IPS DF 6.9 (cell line): ENCODE measurements around the gene MACROD2.

Experiments used
- DNase-seq: peaks from one replicate; pipeline ENCODE4 v3.0.0-alpha.2; 2013; ENCODE audit warnings: low read depth, low spot score
- H3K27ac ChIP-seq: one replicate; pipeline ENCODE4 v1.5.1; 2013; ENCODE audit warnings: low read length, control low read depth
- H3K27me3 ChIP-seq: 2 replicates; pipeline ENCODE4 v1.6.1; 2013; ENCODE audit warnings: mild to moderate bottlenecking, low read length; ENCODE audit not compliant: control insufficient read depth, insufficient read depth
- H3K36me3 ChIP-seq: 2 replicates; pipeline ENCODE4 v1.6.1; 2013; ENCODE audit warnings: low read length; ENCODE audit not compliant: control insufficient read depth, insufficient read depth
- H3K4me1 ChIP-seq: 2 replicates; pipeline ENCODE4 v1.6.1; 2013; ENCODE audit warnings: low read length; ENCODE audit not compliant: control insufficient read depth, insufficient read depth
- H3K4me3 ChIP-seq: 2 replicates; pipeline ENCODE4 v1.5.1; 2013; ENCODE audit warnings: mild to moderate bottlenecking, low read length
- H3K9me3 ChIP-seq: 2 replicates; pipeline ENCODE4 v1.6.1; 2013; ENCODE audit warnings: low read length, inconsistent platforms; ENCODE audit not compliant: control insufficient read depth, insufficient read depth
- WGBS: extraction: QIAGEN DNeasy Blood & Tissue Kit; methylation state at CpG from one replicate; pipeline ENCODE4 v1.1.7; 2013; ENCODE audit warnings: mixed read lengths, missing lambda C conversion rate; ENCODE audit not compliant: insufficient read length, insufficient coverage; 5-methylcytosine and 5-hydroxymethylcytosine counted together

The MACROD2 gene

DNA sequence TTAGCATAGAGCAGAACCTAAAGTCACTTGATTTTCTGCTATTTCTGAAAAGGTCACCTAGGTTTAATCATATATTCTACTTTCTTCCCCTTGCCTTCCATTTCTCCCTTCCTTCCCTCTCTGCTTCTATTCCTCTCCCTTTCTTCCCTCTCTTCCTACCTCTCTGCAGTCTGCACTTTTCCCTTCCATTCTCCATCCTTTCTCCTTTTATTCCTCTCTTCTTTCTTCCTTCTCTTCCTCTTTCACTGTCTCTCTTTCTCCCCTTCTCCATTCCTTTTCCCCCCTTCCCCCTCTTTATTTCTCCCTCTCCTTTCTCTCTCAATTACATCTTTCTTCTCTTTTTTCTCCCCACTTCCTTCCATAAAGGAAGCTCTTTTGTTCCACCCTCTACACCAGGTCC, 1391.9 kb downstream of the MACROD2 start:
- no peak overlapping the region for H3K4me3 ChIP-seq
- H3K27ac ChIP-seq = no peak overlapping the region
- no peaks in the 10 kb centered on the region for H3K27me3 ChIP-seq
- no peaks in the 10 kb centered on the region for H3K4me1 ChIP-seq
- H3K9me3 ChIP-seq = no peaks in the 10 kb centered on the region
- no peaks in the 10 kb centered on the region for H3K36me3 ChIP-seq
- DNase-seq = no peak

DNA sequence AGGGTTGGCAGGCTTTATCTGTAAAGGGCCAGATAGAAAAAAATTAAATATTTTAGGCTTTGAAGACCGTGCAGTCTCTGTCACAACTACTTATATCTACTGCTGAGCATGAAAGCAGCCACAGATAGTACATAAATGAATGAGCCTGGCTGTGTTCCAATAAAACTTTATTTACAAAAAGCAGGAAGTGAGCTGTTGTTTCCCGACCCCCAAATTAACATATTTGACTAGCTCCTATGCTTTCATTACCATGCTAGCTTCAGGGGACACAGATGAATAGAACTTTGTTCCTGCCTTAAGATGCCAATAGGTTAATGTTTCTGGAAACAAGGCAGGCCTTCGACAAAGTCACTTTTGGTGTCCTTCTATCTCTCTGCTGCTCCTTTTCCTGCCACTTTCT, 1400.1 kb downstream of the MACROD2 start:
- H3K4me3 ChIP-seq = no peak overlapping the region
- WGBS = no CpG with 5 or more reads among the region's 3 CpGs
- no peaks in the 10 kb centered on the region; the same call in 1 of the 2 replicates for H3K4me1 ChIP-seq
- H3K36me3 ChIP-seq = no peaks in the 10 kb centered on the region
- no peak overlapping the region for H3K27ac ChIP-seq
- no peak for DNase-seq
- no peaks in the 10 kb centered on the region for H3K27me3 ChIP-seq
- no peaks in the 10 kb centered on the region for H3K9me3 ChIP-seq

DNA sequence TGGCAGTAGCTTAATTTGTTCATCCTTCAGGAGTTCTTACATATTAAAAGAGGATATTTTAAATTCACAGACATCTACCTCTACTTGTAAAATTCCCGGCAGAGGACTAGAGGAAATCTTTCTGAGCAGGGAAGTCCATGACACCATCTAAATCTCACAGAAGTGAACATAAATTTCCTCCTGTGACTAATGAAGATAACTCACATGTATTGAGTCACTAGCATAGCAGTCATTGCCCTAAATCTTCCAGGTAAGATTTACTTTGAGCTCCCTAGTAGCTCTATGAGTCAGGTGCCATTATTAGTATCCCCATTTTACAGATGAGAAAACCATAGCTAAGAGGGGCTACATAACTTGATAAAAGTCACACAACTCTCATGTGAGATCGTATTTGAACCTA, 1400.7 kb downstream of the MACROD2 start:
- no peak for DNase-seq
- H3K9me3 ChIP-seq = no peaks in the 10 kb centered on the region
- H3K27me3 ChIP-seq = no peaks in the 10 kb centered on the region
- no peaks in the 10 kb centered on the region for H3K36me3 ChIP-seq
- H3K4me3 ChIP-seq = no peak overlapping the region
- WGBS = no CpG with 5 or more reads among the region's 2 CpGs
- H3K4me1 ChIP-seq = no peaks in the 10 kb centered on the region; the same call in 1 of the 2 replicates
- no peak overlapping the region for H3K27ac ChIP-seq

DNA sequence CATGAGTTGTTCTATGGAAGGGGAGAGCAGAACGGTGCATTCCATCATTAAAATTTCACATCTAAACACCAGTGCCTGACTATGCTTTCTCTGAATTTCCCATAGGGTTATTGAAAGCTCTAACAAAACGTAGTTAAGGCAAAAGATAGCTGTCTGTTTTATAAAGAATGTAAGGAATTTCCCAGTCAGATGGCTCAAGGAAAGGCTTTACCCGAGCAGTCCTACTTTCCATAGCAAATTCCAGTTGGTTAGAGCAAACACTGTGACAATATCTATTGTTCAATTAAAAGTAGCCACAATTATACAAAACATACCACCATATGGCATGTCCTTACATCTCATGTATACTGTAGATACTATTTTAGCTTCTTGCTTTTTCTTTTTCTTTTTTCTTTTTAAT, 1401.6 kb downstream of the MACROD2 start:
- no CpG with 5 or more reads among the region's 3 CpGs for WGBS
- H3K4me3 ChIP-seq = no peak overlapping the region
- no peak overlapping the region for H3K27ac ChIP-seq
- H3K36me3 ChIP-seq = no peaks in the 10 kb centered on the region
- no peaks in the 10 kb centered on the region for H3K27me3 ChIP-seq
- no peak for DNase-seq
- no peaks in the 10 kb centered on the region for H3K9me3 ChIP-seq
- no peaks in the 10 kb centered on the region; the same call in 1 of the 2 replicates for H3K4me1 ChIP-seq

DNA sequence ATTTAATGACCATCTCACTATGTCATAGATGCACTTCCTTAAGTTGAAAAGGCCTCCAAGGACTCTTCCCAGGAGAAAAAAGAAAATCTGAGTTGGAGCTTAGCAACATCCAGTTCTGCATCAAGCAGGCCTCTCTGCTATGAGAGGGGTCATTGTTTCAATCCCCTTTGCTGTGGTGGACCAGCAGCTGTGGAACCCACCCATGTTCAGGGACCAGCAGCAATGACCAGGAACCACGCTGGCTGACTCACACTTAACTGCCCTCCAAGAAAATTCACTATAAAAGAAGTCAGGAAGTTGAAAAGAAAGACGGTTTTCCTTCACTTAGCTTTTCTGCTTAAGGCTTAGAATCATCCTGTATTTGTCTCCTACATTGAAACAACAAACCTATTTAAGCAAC, 1404.5 kb downstream of the MACROD2 start:
- no peaks in the 10 kb centered on the region; the same call in 1 of the 2 replicates for H3K4me1 ChIP-seq
- no peak overlapping the region for H3K27ac ChIP-seq
- H3K4me3 ChIP-seq = no peak overlapping the region
- no peaks in the 10 kb centered on the region for H3K36me3 ChIP-seq
- no peak for DNase-seq
- no peaks in the 10 kb centered on the region for H3K9me3 ChIP-seq
- WGBS = no CpG with 5 or more reads among the region's 2 CpGs
- H3K27me3 ChIP-seq = no peaks in the 10 kb centered on the region; the same call in 1 of the 2 replicates

DNA sequence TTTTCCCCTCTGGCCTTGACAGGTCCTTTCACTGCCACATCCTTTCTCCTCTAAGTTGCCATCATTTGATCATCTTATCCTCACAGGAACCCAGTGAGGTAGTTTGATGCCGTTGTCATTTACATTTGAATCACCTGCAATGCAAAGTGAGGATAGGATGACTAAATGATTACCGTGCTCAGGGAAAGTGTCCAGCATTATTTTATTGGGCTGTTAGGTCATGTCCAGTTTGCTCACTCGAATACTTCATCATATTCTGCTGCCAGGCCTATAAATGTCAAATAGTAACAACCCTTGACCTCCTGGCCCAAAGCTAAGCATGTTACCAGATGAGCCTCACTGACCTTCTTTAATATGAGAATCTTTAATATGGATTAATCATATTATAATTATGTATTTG, 1410.8 kb downstream of the MACROD2 start:
- Histone ChIP-seq H3K36me3 (no peaks in the 10 kb centered on the region), H3K9me3 (no peaks in the 10 kb centered on the region), H3K27me3 (no peaks in the 10 kb centered on the region; the same call in 1 of the 2 replicates), H3K27ac (no peak overlapping the region), H3K4me3 (no peak overlapping the region), H3K4me1 (peaks cover 2% of the 10 kb centered on the region; the same call in 1 of the 2 replicates)
- DNase-seq = no peak
- no CpG with 5 or more reads among the region's 3 CpGs for WGBS

DNA sequence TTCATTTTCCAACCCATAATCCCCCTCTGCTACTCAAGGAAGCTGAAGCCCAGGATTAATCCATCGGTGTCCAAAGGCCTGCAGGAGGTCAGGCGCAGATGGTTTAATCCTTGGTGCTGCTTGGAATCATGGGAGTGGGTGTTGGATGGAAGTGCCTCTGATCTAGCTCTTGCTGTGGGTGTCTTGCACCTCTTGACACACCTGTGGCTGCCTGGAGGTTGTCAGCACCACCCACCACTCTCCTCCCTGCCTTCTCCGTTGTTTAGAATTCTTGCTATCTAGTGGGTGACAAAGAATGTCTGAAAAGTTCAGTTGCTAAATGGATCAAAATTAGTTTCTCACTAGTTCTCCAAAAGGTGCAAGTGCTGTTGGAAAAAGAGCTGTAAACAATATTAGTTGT, 1416.5 kb downstream of the MACROD2 start:
- no peak overlapping the region for H3K27ac ChIP-seq
- H3K27me3 ChIP-seq = no peaks in the 10 kb centered on the region
- WGBS = no CpG with 5 or more reads among the region's 3 CpGs
- no peaks in the 10 kb centered on the region for H3K9me3 ChIP-seq
- H3K4me1 ChIP-seq = no peaks in the 10 kb centered on the region
- no peak for DNase-seq
- no peaks in the 10 kb centered on the region for H3K36me3 ChIP-seq
- no peak overlapping the region for H3K4me3 ChIP-seq

DNA sequence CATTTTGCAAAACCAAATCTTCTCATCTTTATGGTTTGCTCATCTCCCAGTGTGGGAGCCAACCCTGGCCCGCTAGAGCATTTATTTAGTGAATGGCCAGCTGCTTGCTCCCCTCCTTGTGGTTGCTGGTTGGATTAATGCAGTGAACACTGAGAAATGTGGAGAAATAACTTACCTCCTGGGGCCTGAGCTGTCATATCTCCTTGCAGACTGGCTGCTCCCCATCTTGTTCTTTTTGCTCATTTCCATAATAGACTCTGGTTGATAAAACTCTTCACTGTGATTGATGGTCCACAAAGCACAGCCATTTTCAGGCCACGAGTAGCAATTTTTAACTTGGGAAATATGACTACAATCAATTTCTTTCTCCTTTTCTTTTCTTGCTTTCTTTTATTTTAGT, 1420.6 kb downstream of the MACROD2 start:
- no CpG with 5 or more reads among the region's 2 CpGs for WGBS
- Histone ChIP-seq H3K4me1 (no peaks in the 10 kb centered on the region), H3K4me3 (no peak overlapping the region), H3K27ac (no peak overlapping the region), H3K36me3 (no peaks in the 10 kb centered on the region), H3K9me3 (no peaks in the 10 kb centered on the region), H3K27me3 (no peaks in the 10 kb centered on the region)
- no peak for DNase-seq

DNA sequence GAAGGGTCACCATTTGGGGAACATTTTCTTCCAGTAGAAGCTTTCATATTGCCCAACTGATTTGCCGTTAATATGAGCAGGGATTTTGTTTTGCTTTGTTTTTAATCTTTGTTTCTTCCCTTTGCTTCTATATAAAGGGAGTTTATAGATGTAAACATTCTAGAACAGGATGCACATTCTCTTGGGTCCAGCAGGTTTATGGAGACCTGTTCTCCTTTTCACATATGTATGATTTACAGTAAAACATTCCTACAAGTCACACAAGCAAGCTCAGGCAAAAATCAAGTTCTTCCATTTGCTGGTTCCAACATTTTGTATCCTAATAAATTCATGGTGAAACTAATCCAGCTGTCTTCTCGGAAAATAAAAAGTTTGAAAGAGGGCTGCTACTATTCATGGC, 1424.5 kb downstream of the MACROD2 start:
- DNase-seq = no peak
- no CpG with 5 or more reads among the region's 2 CpGs for WGBS
- Histone ChIP-seq H3K9me3 (no peaks in the 10 kb centered on the region), H3K4me3 (no peak overlapping the region), H3K27me3 (no peaks in the 10 kb centered on the region), H3K36me3 (no peaks in the 10 kb centered on the region), H3K4me1 (no peaks in the 10 kb centered on the region), H3K27ac (no peak overlapping the region)

DNA sequence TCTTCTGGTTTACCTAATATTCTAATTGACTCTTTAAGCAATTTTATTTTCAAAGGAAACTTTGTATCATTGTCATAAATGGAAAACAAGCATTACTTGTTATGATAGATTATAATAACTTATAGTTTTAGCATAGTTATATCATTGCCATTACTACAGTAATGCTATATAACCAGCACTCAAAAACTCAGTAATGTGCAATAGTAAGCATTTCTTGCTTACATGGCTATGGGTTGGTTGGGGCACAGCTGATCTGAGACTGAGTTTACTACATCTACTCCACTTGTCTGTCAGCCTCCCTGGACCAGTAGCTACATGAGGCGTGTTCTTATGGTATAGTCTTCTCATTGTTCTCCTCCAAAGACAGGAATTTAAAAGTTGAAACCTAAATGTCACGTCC, 1427.7 kb downstream of the MACROD2 start:
- H3K9me3 ChIP-seq = no peaks in the 10 kb centered on the region
- H3K27ac ChIP-seq = no peak overlapping the region
- DNase-seq = no peak
- no CpG with 5 or more reads among the region's 2 CpGs for WGBS
- no peaks in the 10 kb centered on the region for H3K4me1 ChIP-seq
- H3K27me3 ChIP-seq = no peaks in the 10 kb centered on the region
- no peak overlapping the region for H3K4me3 ChIP-seq
- H3K36me3 ChIP-seq = no peaks in the 10 kb centered on the region

DNA sequence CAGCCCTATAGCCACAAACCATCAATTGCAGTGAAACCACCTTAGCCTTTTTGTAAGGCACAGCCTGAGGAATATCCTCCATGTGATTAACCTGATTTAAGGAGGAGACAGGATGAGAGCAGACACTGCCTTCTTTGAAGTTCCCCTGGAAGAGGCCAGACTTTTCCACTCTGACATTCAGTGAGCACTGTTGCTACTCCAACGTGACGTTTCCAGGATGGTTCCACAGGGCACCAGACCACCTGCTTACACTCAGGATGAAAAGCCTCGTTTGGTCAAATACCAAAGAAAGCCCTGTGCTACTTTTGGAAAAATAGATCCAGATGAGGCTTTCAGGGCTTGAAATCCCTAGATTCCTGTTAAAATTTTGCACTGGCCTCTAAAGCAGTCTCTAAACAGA, 1444.2 kb downstream of the MACROD2 start:
- Histone ChIP-seq H3K36me3 (no peaks in the 10 kb centered on the region), H3K9me3 (no peaks in the 10 kb centered on the region), H3K27me3 (no peaks in the 10 kb centered on the region), H3K4me3 (no peak overlapping the region), H3K4me1 (peaks cover 4% of the 10 kb centered on the region), H3K27ac (no peak overlapping the region)
- no CpG with 5 or more reads among the region's 3 CpGs for whole genome bisulfite sequencing
- no peak for DNase-seq
